ENCODE measurements around the gene RIMKLA.

The RIMKLA gene

DNA sequence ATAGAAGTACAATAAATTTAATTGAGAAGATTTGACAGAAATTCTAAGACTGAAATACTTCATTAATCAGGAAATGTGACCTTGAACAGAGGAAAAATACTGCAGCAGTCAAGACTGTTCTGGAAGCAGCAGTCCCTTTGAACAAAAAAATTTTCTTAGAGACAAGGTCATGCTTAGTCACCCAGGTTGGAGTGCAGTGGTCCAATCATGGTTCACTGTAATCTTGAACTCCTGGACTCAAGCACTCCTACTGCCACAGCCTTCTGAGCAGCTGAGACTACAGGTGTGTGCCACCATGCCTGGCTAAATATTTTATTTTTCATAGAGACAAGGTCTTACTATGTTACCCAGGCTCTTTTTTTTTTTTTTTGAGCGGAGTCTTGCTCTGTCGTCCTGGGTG lies 80.6 kb downstream of the RIMKLA start:
- H3K27ac ChIP-seq: peak overlapping the region; percentile 78
- TF ChIP-seq ZFX (IDR thresholded peaks at IDR 0.05; ENCODE audit: borderline replicate concordance): no peak
- TF ChIP-seq, protein P1, sequence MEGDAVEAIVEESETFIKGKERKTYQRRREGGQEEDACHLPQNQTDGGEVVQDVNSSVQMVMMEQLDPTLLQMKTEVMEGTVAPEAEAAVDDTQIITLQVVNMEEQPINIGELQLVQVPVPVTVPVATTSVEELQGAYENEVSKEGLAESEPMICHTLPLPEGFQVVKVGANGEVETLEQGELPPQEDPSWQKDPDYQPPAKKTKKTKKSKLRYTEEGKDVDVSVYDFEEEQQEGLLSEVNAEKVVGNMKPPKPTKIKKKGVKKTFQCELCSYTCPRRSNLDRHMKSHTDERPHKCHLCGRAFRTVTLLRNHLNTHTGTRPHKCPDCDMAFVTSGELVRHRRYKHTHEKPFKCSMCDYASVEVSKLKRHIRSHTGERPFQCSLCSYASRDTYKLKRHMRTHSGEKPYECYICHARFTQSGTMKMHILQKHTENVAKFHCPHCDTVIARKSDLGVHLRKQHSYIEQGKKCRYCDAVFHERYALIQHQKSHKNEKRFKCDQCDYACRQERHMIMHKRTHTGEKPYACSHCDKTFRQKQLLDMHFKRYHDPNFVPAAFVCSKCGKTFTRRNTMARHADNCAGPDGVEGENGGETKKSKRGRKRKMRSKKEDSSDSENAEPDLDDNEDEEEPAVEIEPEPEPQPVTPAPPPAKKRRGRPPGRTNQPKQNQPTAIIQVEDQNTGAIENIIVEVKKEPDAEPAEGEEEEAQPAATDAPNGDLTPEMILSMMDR (IDR thresholded peaks at IDR 0.05): no peak

DNA sequence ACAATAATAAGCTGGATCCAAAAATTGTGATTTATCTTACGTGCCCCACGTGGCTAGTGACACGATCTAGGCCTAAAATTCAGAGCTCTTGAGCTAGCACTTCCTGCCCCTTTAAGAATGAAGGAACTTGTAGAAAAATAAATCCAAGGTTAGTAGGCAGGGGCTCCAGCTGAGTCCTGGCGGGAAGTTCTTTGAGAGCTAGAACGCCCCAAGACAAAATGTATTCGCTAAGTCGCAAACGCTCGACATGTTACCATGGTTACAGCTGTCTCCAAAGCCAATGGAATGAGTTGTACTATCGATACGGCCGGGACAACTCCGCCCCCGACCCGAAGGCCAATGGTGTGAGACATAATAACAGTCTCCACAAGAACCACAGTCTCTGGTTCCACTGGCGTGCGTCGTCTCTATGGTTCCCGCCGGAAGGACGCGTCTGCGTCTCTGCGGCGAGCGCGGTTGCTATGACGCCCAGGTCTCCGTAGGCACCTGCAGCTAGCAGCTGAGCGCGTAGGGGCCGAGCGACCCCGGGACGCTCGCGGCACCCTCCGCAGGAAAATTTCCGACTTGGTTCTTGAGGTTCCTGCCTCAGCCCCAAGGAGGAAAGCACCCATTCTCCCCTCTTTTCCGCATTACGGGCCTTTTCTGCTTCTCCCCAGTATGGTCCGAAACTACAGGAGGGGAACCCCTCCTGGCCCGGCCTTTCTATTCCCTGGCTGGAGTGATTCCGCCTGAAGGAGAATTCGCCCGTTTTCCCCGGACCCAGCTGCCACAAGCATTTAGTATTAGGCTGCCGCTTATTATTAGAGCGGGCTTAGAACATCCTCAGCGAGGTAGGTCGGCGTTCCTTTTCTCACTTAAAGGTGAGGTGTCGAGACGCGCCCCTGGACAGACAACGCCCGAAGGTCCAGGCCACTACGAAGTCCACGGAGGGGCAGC lies 82.5 kb downstream of the RIMKLA start, which contains the start of gene CCDC30:
TSS of gene CCDC30 (plus strand) at position 459 of the 936 bp plus-strand sequence. CDS start 17,266 bp downstream, outside the sequence.
- TF ChIP-seq, protein P1 (IDR thresholded peaks at IDR 0.05): no peak
- no peak for TF ChIP-seq ZFX (IDR thresholded peaks at IDR 0.05; ENCODE audit: borderline replicate concordance)
- peak within 1 kb of the TSS; percentile 78 for H3K27ac ChIP-seq

DNA sequence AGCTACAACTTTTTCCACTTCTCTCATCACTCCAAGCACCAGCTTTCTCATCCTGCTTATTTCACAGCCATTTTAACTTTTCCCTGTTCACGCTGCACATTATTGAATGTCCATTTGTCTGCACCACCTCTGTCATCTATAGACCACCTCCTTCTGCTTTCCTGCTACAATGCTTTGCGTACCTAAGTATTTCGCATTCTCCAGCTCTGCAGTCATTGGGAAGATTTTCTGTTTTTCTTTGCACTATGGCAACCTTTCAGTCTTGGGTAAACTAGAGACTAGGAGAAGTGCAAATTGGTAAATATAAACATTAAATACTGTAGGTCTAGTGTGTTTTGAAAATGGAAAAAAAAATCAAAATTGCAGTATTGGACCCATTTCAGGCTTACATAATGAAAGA lies 83.3 kb downstream of the RIMKLA start:
- no peak overlapping the region for H3K27ac ChIP-seq
- no peak for TF ChIP-seq ZFX (IDR thresholded peaks at IDR 0.05; ENCODE audit: borderline replicate concordance)
- TF ChIP-seq, protein P1 (IDR thresholded peaks at IDR 0.05): no peak

DNA sequence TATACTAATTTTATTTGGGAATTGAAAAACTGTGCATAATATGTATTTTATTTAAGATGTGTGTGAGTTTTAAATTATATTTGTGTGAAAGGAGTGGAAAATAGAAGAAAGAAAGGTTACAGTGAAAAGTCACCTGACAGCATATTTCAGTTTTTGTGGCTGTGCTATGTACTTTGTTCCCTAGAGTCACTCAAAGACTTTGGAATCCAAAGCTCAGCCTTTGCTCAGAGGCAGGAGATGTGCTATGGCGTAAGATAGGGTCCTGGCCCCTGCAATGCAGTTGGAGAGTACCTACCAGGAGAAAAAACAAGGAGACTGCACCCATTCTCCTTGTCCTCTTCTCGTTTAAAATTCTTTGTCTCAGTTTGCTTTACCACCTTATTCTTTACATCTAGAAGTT lies 85.4 kb downstream of the RIMKLA start:
- H3K27ac ChIP-seq: no peak overlapping the region
- TF ChIP-seq, protein P1 (IDR thresholded peaks at IDR 0.05): no peak
- TF ChIP-seq ZFX (IDR thresholded peaks at IDR 0.05; ENCODE audit: borderline replicate concordance): no peak

DNA sequence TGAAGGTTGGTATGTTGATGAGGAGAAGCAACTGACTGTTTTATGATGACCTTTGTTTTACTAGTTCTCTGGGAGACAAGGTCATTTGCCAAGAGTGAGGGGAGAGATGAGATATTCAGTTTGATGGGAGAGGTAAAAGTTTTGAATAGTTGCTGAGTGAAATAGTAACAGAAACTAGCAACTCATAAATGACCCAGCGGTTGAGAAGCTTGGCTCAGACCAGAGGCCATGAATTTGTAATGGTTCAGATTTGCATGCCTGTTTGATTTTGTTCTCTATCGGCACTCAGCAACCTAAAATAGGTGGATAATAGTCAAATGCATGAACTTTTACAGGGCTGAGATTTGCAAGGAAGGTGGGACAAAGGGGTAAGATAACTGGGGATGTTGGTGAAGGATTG lies 89.1 kb downstream of the RIMKLA start:
- TF ChIP-seq, protein P1 (IDR thresholded peaks at IDR 0.05): no peak
- TF ChIP-seq ZFX (IDR thresholded peaks at IDR 0.05; ENCODE audit: borderline replicate concordance): no peak
- no peak overlapping the region for H3K27ac ChIP-seq
